SKM-1 (cell line): ENCODE data around the gene LAMA2.

Source experiments
- DNase-seq: peaks from one replicate; lab custom pipeline; 2025; ENCODE audit not compliant: unreplicated experiment; lab: John Stamatoyannopoulos, UW

The LAMA2 gene

GRCh38 chr6:129558248-129558647 lies 675.3 kb downstream of the LAMA2 start:
- no peak for DNase-seq

DNA sequence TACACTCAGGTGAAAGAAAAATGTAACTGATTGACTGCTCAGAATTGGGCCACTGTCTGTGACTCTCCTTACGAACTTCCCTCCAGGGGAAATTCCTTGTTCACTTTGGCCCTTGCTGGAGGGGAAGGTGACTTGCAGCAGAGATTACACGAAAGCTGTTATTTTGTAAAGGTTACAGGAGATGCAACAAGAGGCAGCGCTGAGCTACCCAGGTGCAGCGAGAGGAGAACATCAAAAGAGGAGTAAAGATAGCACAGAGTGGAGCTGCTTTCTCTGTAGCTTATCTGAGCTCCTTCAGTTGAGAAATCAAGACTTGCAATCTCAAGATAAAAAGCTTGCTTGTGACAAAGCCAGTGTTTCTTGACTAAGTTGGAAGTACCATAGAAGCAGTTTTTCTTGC lies 682.4 kb downstream of the LAMA2 start:
- DNase-seq = no peak

- no peak for DNase-seq
These were observed 682.9 kb downstream of the LAMA2 start for GRCh38 chr6:129565811-129566210.
